ENCODE measurements around the gene TIMM50. TPM values are rescaled to one million over a fixed set of nuclear protein-coding genes. Genes with fewer than 3 reads are reported as not detected.

TIMM50 gene
- total and polyA plus RNA-seq, 4 donors: 20.0 to 61.8 (median 35.3) TPM

DNA sequence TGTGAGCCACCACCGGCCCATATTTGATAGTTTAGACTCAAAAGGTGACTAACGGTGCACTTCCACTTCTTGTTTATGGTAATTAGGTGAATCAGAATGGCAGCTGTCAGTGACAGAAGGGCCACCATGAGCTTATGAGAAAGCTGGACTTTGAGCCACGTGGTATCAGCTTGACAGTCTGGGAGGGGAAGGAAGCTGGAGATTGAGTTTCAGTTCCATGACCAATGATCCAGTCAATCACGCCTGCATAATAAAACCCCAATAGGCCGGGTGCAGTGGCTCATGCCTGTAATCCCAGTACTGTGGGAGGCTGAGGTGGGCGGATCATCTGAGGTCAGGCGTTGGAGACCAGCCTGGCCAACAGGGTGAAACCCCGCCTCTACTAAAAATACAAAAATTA, 43.9 kb downstream of the TIMM50 start:
- WGBS, 2 donors: 87 to 93% methylated on average over 8 of the region's 8 CpGs
- Histone ChIP-seq H3K4me1 (ENCODE audit: control insufficient read depth in 1 of 2, insufficient read depth in 2 of 2, low read length in 2 of 2) (no peaks in the 10 kb centered on the region), H3K27me3 (ENCODE audit: control insufficient read depth in 1 of 2, insufficient read depth in 2 of 2, low read length in 1 of 2) (no peaks in the 10 kb centered on the region), H3K27ac (ENCODE audit: low read depth in 1 of 2, low read length in 2 of 2) (no peak overlapping the region), H3K36me3 (ENCODE audit: control insufficient read depth in 1 of 2, insufficient read depth in 2 of 2, low read length in 1 of 2) (no peaks in the 10 kb centered on the region), H3K9me3 (ENCODE audit: control insufficient read depth, low read length) (no peaks in the 10 kb centered on the region), H3K4me3 (ENCODE audit: low read length in 2 of 2) (no peak overlapping the region)
- ATAC-seq (ENCODE audit: low FRiP score) (no peak), DNase-seq (peak; percentile 14 to 18)
- intact Hi-C loops (cut with DNase I): no loop called here

DNA sequence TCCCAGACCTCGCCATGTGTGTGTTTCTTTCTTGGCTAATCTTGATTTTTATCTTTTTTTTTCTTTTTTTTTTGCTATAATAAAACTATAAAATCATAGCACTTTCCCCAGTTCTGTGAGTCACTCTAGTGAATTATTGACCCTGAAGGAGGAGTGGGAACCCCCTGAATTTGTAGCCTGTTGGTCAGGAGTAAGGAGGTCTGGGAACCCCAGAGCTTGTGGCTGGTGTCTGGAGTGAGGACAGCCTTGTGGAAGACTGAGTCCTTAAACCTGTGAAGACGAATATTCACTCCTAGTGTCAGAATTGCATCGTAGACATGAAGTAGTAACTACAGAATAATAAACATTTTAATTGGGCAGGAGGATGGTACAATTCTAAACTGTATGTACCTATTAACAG, 44.6 kb downstream of the TIMM50 start:
- intact Hi-C loops (cut with DNase I): no loop called here
- no peaks in the 10 kb centered on the region for H3K36me3 ChIP-seq (ENCODE audit: control insufficient read depth in 1 of 2, insufficient read depth in 2 of 2, low read length in 1 of 2)
- no peaks in the 10 kb centered on the region for H3K27me3 ChIP-seq (ENCODE audit: control insufficient read depth in 1 of 2, insufficient read depth in 2 of 2, low read length in 1 of 2)
- no peak overlapping the region for H3K4me3 ChIP-seq (ENCODE audit: low read length in 2 of 2)
- no peaks in the 10 kb centered on the region for H3K9me3 ChIP-seq (ENCODE audit: control insufficient read depth, low read length)
- no peaks in the 10 kb centered on the region for H3K4me1 ChIP-seq (ENCODE audit: control insufficient read depth in 1 of 2, insufficient read depth in 2 of 2, low read length in 2 of 2)
- H3K27ac ChIP-seq (ENCODE audit: low read depth in 1 of 2, low read length in 2 of 2): no peak overlapping the region
- DNase-seq: peak in 1 of 2 donors; percentile 5
- no peak for ATAC-seq (ENCODE audit: low FRiP score)
- WGBS, 2 donors: 92 to 93% methylated on average over 3 of the region's 3 CpGs

DNA sequence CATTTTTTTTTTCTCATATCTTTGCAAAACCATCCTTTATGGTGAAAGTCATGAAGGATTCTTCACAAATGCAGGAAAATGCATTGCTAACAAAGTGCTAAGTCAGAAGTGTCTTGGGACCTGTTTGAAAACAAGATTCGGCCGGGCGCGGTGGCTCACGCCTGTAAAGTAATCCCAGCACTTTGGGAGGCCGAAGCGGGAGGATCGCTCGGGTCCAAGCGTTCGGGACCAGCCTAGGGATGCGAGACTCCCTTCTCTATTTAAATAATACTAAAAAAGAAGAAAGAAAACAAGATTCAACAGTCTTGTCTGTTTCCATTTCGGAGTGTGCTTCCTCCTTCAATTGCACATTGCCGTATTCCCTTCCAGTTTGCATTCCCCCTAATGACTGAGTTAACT, 51.2 kb downstream of the TIMM50 start:
- ATAC-seq (ENCODE audit: low FRiP score): no peak
- Histone ChIP-seq H3K36me3 (ENCODE audit: control insufficient read depth in 1 of 2, insufficient read depth in 2 of 2, low read length in 1 of 2) (no peaks in the 10 kb centered on the region), H3K27me3 (ENCODE audit: control insufficient read depth in 1 of 2, insufficient read depth in 2 of 2, low read length in 1 of 2) (no peaks in the 10 kb centered on the region), H3K9me3 (ENCODE audit: control insufficient read depth, low read length) (no peaks in the 10 kb centered on the region), H3K27ac (ENCODE audit: low read depth in 1 of 2, low read length in 2 of 2) (no peak overlapping the region), H3K4me1 (ENCODE audit: control insufficient read depth in 1 of 2, insufficient read depth in 2 of 2, low read length in 2 of 2) (no peaks in the 10 kb centered on the region), H3K4me3 (ENCODE audit: low read length in 2 of 2) (peak overlapping the region; percentile 77 to 95)
- intact Hi-C loops (cut with DNase I): loop anchor here (2.0 to 10.0 kb wide), 7 partner anchors 51 to 190 kb away; partner anchors contain the start of genes SAMD4B (in 2 of the 2), RPS16 (in 1 of the 2), SUPT5H (in 1 of the 2) and TIMM50 (in 1 of the 2)
- WGBS, 2 donors: 19 to 23% methylated on average over 14 of the region's 14 CpGs
- no peak for DNase-seq

DNA sequence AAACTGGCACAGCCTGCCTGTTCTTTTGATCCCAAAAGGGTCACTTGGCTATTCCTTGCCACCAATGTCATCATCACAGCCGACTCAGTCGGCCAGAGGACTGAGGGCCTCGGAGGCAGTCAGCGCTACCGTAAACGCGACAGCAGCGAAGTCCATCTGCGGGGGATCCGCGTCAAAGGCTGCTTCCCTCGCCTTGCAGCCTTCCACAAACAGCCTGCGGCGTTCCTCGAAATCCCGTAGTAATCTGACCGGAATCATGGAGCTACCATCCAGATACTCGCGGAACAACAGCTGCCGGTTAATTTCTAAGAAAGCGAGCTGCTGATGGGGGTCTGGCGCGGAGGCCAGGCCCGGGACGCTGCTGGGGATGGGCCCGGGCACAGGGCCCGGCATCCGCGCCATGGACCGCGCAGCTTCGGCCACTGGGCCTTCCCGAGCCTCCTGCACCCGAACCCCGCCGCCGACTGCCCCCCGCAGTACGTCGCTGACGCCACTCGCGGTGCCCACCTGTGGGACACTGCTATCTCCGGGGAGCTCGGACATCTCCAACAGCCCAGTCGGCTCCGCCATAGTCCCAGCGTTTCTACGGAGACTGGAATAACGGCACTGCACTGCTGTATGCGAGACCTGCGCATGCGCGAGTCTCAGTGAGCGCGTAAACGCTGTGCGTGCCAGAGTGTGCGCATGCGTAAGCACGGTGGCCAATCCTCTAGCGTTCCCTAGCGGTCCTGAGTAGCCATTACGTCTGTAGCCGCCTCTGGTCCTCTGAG, 51.8 kb downstream of the TIMM50 start, which contains the start of gene EID2B:
Gene EID2B (minus strand): TSS at position 620 of the 770 bp plus-strand sequence. CDS start 50 bp downstream, at position 570.
- peak within 1 kb of the TSS; percentile 77 to 95 for H3K4me3 ChIP-seq (ENCODE audit: low read length in 2 of 2)
- no peaks in the 10 kb centered on the region for H3K9me3 ChIP-seq (ENCODE audit: control insufficient read depth, low read length)
- H3K36me3 ChIP-seq (ENCODE audit: control insufficient read depth in 1 of 2, insufficient read depth in 2 of 2, low read length in 1 of 2): no peaks in the 10 kb centered on the region
- peak within 1 kb of the TSS in 1 of 2 donors; percentile 93 for H3K27ac ChIP-seq (ENCODE audit: low read depth in 1 of 2, low read length in 2 of 2)
- peak; percentile 97 to 99 for DNase-seq
- 0 to 1% methylated on average over 65 of the region's 65 CpGs for WGBS, 2 donors
- no peaks in the 10 kb centered on the region for H3K27me3 ChIP-seq (ENCODE audit: control insufficient read depth in 1 of 2, insufficient read depth in 2 of 2, low read length in 1 of 2)
- ATAC-seq (ENCODE audit: low FRiP score): peak; percentile 99
- no peaks in the 10 kb centered on the region for H3K4me1 ChIP-seq (ENCODE audit: control insufficient read depth in 1 of 2, insufficient read depth in 2 of 2, low read length in 2 of 2)
- intact Hi-C loops (cut with DNase I): loop anchor here (2.0 to 10.0 kb wide), 7 partner anchors 52 to 190 kb away; partner anchors contain the start of genes SAMD4B (in 2 of the 2), RPS16 (in 1 of the 2), SUPT5H (in 1 of the 2) and TIMM50 (in 1 of the 2)

DNA sequence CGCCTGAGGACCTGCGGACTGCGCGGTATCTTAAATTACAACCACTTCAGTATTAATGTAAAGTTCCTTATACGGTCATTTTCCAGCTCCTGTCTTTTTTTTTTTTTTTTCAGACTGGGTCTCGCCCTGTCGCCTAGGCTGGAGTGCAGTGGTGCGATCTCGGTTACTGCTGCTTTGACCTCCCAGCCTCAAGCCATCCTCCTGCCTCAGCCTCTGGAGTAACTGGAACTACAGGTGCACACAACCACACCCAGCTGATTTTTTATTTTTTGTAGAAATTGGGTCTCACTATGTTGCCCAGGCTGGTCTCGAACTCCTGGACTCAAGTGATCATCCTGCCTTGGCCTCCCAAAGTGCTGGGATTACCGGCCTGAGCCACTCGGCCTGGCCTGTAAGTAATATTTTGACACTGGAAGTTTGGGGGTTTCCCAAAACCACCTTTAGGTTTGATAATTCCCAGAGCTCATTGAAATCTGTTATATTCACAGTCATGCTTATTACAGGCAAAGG, 52.4 kb downstream of the TIMM50 start:
- WGBS, 2 donors: 15 to 16% methylated on average over 12 of the region's 12 CpGs
- Histone ChIP-seq H3K27me3 (ENCODE audit: control insufficient read depth in 1 of 2, insufficient read depth in 2 of 2, low read length in 1 of 2) (no peaks in the 10 kb centered on the region), H3K4me3 (ENCODE audit: low read length in 2 of 2) (no peak overlapping the region), H3K9me3 (ENCODE audit: control insufficient read depth, low read length) (no peaks in the 10 kb centered on the region), H3K4me1 (ENCODE audit: control insufficient read depth in 1 of 2, insufficient read depth in 2 of 2, low read length in 2 of 2) (no peaks in the 10 kb centered on the region), H3K27ac (ENCODE audit: low read depth in 1 of 2, low read length in 2 of 2) (no peak overlapping the region), H3K36me3 (ENCODE audit: control insufficient read depth in 1 of 2, insufficient read depth in 2 of 2, low read length in 1 of 2) (no peaks in the 10 kb centered on the region)
- intact Hi-C loops (cut with DNase I): loop anchor here (2.0 to 10.0 kb wide), 7 partner anchors 52 to 191 kb away; partner anchors contain the start of genes SAMD4B (in 2 of the 2), RPS16 (in 1 of the 2), SUPT5H (in 1 of the 2) and TIMM50 (in 1 of the 2)
- DNase-seq: no peak
- ATAC-seq (ENCODE audit: low FRiP score): peak; percentile 2

DNA sequence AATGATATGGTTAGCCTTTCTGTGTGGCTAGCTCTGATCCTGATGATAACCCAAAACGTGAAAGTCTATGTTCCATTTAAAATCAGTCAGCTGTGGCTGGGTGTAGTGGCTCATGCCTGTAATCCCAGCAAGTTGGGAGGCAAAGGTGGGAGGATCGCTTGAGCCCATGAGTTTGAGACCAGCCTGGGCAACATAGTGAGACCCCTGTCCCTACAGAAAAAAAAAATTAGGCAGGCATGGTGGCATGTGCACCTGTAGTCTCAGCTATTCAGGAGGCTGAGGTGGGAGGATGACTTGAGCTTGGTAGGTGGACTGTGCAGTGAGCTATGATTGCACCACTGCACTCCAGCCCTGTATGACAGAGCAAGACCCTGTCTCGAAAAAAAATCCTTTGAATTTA, 53.2 kb downstream of the TIMM50 start:
- Histone ChIP-seq H3K4me3 (ENCODE audit: low read length in 2 of 2) (no peak overlapping the region), H3K9me3 (ENCODE audit: control insufficient read depth, low read length) (no peaks in the 10 kb centered on the region), H3K27ac (ENCODE audit: low read depth in 1 of 2, low read length in 2 of 2) (no peak overlapping the region), H3K36me3 (ENCODE audit: control insufficient read depth in 1 of 2, insufficient read depth in 2 of 2, low read length in 1 of 2) (no peaks in the 10 kb centered on the region), H3K27me3 (ENCODE audit: control insufficient read depth in 1 of 2, insufficient read depth in 2 of 2, low read length in 1 of 2) (no peaks in the 10 kb centered on the region), H3K4me1 (ENCODE audit: control insufficient read depth in 1 of 2, insufficient read depth in 2 of 2, low read length in 2 of 2) (no peaks in the 10 kb centered on the region)
- intact Hi-C loops (cut with DNase I): loop anchor here (2.0 to 10.0 kb wide), 7 partner anchors 53 to 191 kb away; partner anchors contain the start of genes SAMD4B (in 2 of the 2), RPS16 (in 1 of the 2), SUPT5H (in 1 of the 2) and TIMM50 (in 1 of the 2)
- ATAC-seq (ENCODE audit: low FRiP score) (no peak), DNase-seq (no peak)
- WGBS, 2 donors: 63 to 65% methylated on average over 3 of the region's 3 CpGs

DNA sequence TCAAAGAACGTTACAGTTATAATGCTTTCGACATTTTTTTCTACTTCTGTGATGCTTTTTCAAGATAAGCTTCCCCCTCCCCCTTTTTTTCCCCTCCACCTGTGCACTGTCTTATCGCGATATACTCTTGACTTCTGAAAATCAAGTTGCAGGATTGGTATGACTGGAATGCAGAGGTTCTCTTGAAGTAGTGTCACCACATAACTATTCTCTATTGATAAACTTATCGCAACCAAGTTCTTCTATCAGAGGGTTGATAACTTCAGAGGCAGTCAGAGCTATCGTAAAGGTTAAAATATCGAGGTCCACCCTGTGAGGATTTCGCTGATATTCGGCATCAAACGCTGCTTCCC, 58.5 kb downstream of the TIMM50 start:
- Histone ChIP-seq H3K36me3 (ENCODE audit: control insufficient read depth in 1 of 2, insufficient read depth in 2 of 2, low read length in 1 of 2) (no peaks in the 10 kb centered on the region), H3K9me3 (ENCODE audit: control insufficient read depth, low read length) (no peaks in the 10 kb centered on the region), H3K4me1 (ENCODE audit: control insufficient read depth in 1 of 2, insufficient read depth in 2 of 2, low read length in 2 of 2) (no peaks in the 10 kb centered on the region), H3K27ac (ENCODE audit: low read depth in 1 of 2, low read length in 2 of 2) (peak overlapping the region; percentile 3 to 76), H3K27me3 (ENCODE audit: control insufficient read depth in 1 of 2, insufficient read depth in 2 of 2, low read length in 1 of 2) (no peaks in the 10 kb centered on the region), H3K4me3 (ENCODE audit: low read length in 2 of 2) (peak overlapping the region; percentile 67 to 98)
- 2% methylated on average over 10 of the region's 10 CpGs for WGBS, 2 donors
- ATAC-seq (ENCODE audit: low FRiP score) (no peak), DNase-seq (no peak)
- intact Hi-C loops (cut with DNase I): loop anchor here (10.0 kb wide), 2 partner anchors 94 to 194 kb away; partner anchors contain the start of genes SAMD4B (in 1 of the 2) and SUPT5H (in 1 of the 2)

DNA sequence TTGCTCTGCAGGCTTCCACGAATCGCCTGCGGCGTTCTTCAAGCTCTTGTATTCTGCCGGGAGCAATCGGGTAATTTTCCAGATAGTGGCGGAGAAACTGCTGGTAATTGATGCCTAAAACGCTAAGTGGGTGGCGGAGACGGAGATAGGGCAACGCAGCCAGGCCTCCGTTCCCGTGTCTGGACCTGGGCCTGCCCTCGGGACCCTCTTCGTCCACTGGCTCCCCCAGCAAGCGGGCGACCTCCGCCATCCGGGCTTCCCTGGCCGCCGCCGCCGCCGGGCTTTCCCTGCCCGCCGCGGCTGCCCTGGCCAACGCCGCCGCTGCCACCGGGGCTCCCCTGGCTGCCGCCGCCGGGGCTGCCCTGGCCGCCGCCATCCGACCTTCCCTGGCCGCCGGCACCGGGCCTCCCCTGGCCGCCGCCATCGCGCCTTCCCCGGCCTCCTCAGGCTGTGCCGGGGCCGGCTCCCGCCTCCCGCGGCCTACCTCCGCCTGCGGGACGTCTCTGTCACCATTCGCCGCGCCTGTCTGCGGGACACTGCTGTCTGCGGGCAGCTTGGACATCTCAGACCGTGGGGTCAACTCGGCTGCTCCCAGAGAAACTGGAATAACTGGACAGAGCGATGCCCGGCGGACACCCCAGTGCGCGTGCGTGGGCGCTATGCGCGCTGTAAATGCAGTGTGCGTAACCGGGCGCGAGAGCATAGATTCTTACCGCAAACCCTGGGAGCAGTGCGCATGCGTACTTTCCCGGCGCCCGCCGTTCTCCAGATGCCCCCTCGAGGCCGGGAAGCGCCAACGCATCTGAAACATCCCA, 59.1 kb downstream of the TIMM50 start, which contains the start of gene EID2:
Gene EID2 (minus strand): TSS at position 644 of the 815 bp plus-strand sequence. CDS start 82 bp downstream, at position 562.
- Histone ChIP-seq H3K36me3 (ENCODE audit: control insufficient read depth in 1 of 2, insufficient read depth in 2 of 2, low read length in 1 of 2) (no peaks in the 10 kb centered on the region), H3K9me3 (ENCODE audit: control insufficient read depth, low read length) (no peaks in the 10 kb centered on the region), H3K4me3 (ENCODE audit: low read length in 2 of 2) (peak within 1 kb of the TSS; percentile 67 to 98), H3K27ac (ENCODE audit: low read depth in 1 of 2, low read length in 2 of 2) (peak within 1 kb of the TSS; percentile 64 to 76), H3K27me3 (ENCODE audit: control insufficient read depth in 1 of 2, insufficient read depth in 2 of 2, low read length in 1 of 2) (no peaks in the 10 kb centered on the region), H3K4me1 (ENCODE audit: control insufficient read depth in 1 of 2, insufficient read depth in 2 of 2, low read length in 2 of 2) (no peaks in the 10 kb centered on the region)
- intact Hi-C loops (cut with DNase I): loop anchor here (10.0 kb wide), 3 partner anchors 95 to 305 kb away; partner anchors contain the start of genes FBL (in 1 of the 2), SAMD4B (in 1 of the 2) and SUPT5H (in 1 of the 2)
- WGBS, 2 donors: 0% methylated on average over 71 to 84 of the region's 84 CpGs
- ATAC-seq (ENCODE audit: low FRiP score) (peak; percentile 98), DNase-seq (peak; percentile 97 to 99)

All from aorta (tissue), 5 donors.